Central memory CD8-positive, alpha-beta T cell (primary cell): Measurements from ENCODE around the gene BRD9.
"Not testable (repeated sequence)": the region's sequence is repeated elsewhere in the genome, so short reads cannot be mapped to it uniquely, and the experiment has no call there.

Experiments used
- ATAC-seq: fragments of 150-1000 bp; cut with Tn5 transposase; replicated peaks from 2 replicates; pipeline ENCODE4 v1.10.0; 2022; ENCODE audit warnings: mild to moderate bottlenecking, moderate FRiP score, moderate number of reproducible peaks; ENCODE audit not compliant: poor library complexity, severe bottlenecking; ENCODE audit errors: extremely low read depth
- DNase-seq, 2 donors: peaks; one replicate each; pipeline ENCODE4 v3.0.0; 2021; ENCODE audit warnings: low spot score in 2 of 2
- H3K27ac Mint-ChIP-seq: one replicate; pipeline ENCODE4 v1.8.0; 2022; ENCODE audit warnings: low read depth, mild to moderate bottlenecking, moderate library complexity, mixed read lengths
- H3K27me3 Mint-ChIP-seq: one replicate; pipeline ENCODE4 v1.8.0; 2022; ENCODE audit warnings: mixed read lengths
- H3K36me3 Mint-ChIP-seq: one replicate; pipeline ENCODE4 v1.8.0; 2022; ENCODE audit warnings: mild to moderate bottlenecking, moderate library complexity, mixed read lengths; ENCODE audit not compliant: insufficient read depth
- H3K4me1 Mint-ChIP-seq: one replicate; pipeline ENCODE4 v1.8.0; 2022; ENCODE audit warnings: mixed read lengths
- H3K4me3 Mint-ChIP-seq: one replicate; pipeline ENCODE4 v1.8.0; 2022; ENCODE audit warnings: mild to moderate bottlenecking, moderate library complexity, mixed read lengths
- H3K9me3 Mint-ChIP-seq: one replicate; pipeline ENCODE4 v1.8.0; 2022; ENCODE audit warnings: mixed read lengths

BRD9 gene

GRCh38 chr5:886716-887325, 5.8 kb downstream of the BRD9 start:
- no peak for DNase-seq
- Mint-ChIP-seq H3K4me3 (no peak overlapping the region), H3K4me1 (peaks cover 40% of the 10 kb centered on the region), H3K27me3 (no peaks in the 10 kb centered on the region), H3K36me3 (peaks cover 60% of the 10 kb centered on the region), H3K27ac (peak overlapping the region; percentile 13), H3K9me3 (peaks cover 13% of the 10 kb centered on the region)
- no peak for ATAC-seq

- Mint-ChIP-seq H3K4me3 (no peak overlapping the region), H3K36me3 (peaks cover 65% of the 10 kb centered on the region), H3K9me3 (peaks cover 14% of the 10 kb centered on the region), H3K27me3 (no peaks in the 10 kb centered on the region), H3K4me1 (peaks cover 39% of the 10 kb centered on the region), H3K27ac (no peak overlapping the region)
- no peak for ATAC-seq
- DNase-seq: no peak
These were observed 6.6 kb downstream of the BRD9 start for GRCh38 chr5:886036-886435.

- Mint-ChIP-seq H3K27ac (no peak overlapping the region), H3K36me3 (peaks cover 64% of the 10 kb centered on the region), H3K27me3 (no peaks in the 10 kb centered on the region), H3K9me3 (peaks cover 14% of the 10 kb centered on the region), H3K4me3 (no peak overlapping the region), H3K4me1 (peaks cover 38% of the 10 kb centered on the region)
- ATAC-seq (no peak), DNase-seq (no peak)
These were observed 7.1 kb downstream of the BRD9 start for GRCh38 chr5:885529-885928.

- Mint-ChIP-seq H3K27ac (no peak overlapping the region), H3K4me3 (no peak overlapping the region), H3K27me3 (no peaks in the 10 kb centered on the region), H3K9me3 (peaks cover 14% of the 10 kb centered on the region), H3K4me1 (peaks cover 38% of the 10 kb centered on the region), H3K36me3 (peaks cover 61% of the 10 kb centered on the region)
- ATAC-seq (no peak), DNase-seq (no peak)
These were observed 7.5 kb downstream of the BRD9 start for GRCh38 chr5:885127-885442.

- ATAC-seq: no peak
- H3K4me3 Mint-ChIP-seq: no peak overlapping the region
- H3K9me3 Mint-ChIP-seq: peaks cover 14% of the 10 kb centered on the region
- H3K27ac Mint-ChIP-seq: no peak overlapping the region
- peaks cover 38% of the 10 kb centered on the region for H3K4me1 Mint-ChIP-seq
- H3K36me3 Mint-ChIP-seq: peaks cover 59% of the 10 kb centered on the region
- no peak for DNase-seq
- H3K27me3 Mint-ChIP-seq: no peaks in the 10 kb centered on the region
These were observed 8.1 kb downstream of the BRD9 start for GRCh38 chr5:884345-885126.

GRCh38 chr5:883475-884181, 9.0 kb downstream of the BRD9 start:
- Mint-ChIP-seq H3K36me3 (peaks cover 52% of the 10 kb centered on the region), H3K4me1 (peaks cover 38% of the 10 kb centered on the region), H3K27me3 (no peaks in the 10 kb centered on the region), H3K9me3 (peaks cover 14% of the 10 kb centered on the region), H3K27ac (peak overlapping the region; percentile 96), H3K4me3 (no peak overlapping the region)
- no peak for ATAC-seq
- DNase-seq: no peak

GRCh38 chr5:882253-883183, 10.1 kb downstream of the BRD9 start:
- H3K9me3 Mint-ChIP-seq: peaks cover 14% of the 10 kb centered on the region
- H3K27me3 Mint-ChIP-seq: no peaks in the 10 kb centered on the region
- H3K4me1 Mint-ChIP-seq: peaks cover 32% of the 10 kb centered on the region
- ATAC-seq (no peak), DNase-seq (no peak)
- H3K36me3 Mint-ChIP-seq: peaks cover 52% of the 10 kb centered on the region
- H3K27ac Mint-ChIP-seq: peak overlapping the region; percentile 96
- peak overlapping the region; percentile 66 for H3K4me3 Mint-ChIP-seq

GRCh38 chr5:881551-881935, 11.1 kb downstream of the BRD9 start:
- peaks cover 14% of the 10 kb centered on the region for H3K9me3 Mint-ChIP-seq
- peaks cover 49% of the 10 kb centered on the region for H3K36me3 Mint-ChIP-seq
- no peak for DNase-seq
- no peaks in the 10 kb centered on the region for H3K27me3 Mint-ChIP-seq
- H3K27ac Mint-ChIP-seq: peak overlapping the region; percentile 96
- ATAC-seq: no peak
- H3K4me1 Mint-ChIP-seq: peaks cover 31% of the 10 kb centered on the region
- peak overlapping the region; percentile 66 for H3K4me3 Mint-ChIP-seq

- peak overlapping the region; percentile 96 for H3K27ac Mint-ChIP-seq
These were observed 11.6 kb downstream of the BRD9 start for GRCh38 chr5:880816-881550.

GRCh38 chr5:878677-879076, 13.9 kb downstream of the BRD9 start:
- peaks cover 55% of the 10 kb centered on the region for H3K36me3 Mint-ChIP-seq
- not testable (repeated sequence) for H3K27me3 Mint-ChIP-seq, H3K27ac Mint-ChIP-seq, DNase-seq, H3K4me3 Mint-ChIP-seq
- peaks cover 28% of the 10 kb centered on the region for H3K4me1 Mint-ChIP-seq
- ATAC-seq: peak; percentile 24
- peaks cover 14% of the 10 kb centered on the region for H3K9me3 Mint-ChIP-seq

More at GRCh38 chr5:880816-881550, 11.6 kb downstream of the BRD9 start:
- Mint-ChIP-seq H3K9me3 (peaks cover 14% of the 10 kb centered on the region), H3K36me3 (peaks cover 49% of the 10 kb centered on the region), H3K4me1 (peaks cover 25% of the 10 kb centered on the region), H3K4me3 (no peak overlapping the region), H3K27me3 (no peaks in the 10 kb centered on the region)
- DNase-seq (no peak), ATAC-seq (no peak)

- DNase-seq: no peak
- no peaks in the 10 kb centered on the region for H3K27me3 Mint-ChIP-seq
- H3K27ac Mint-ChIP-seq: peak overlapping the region; percentile 38
- no peak for ATAC-seq
- H3K4me1 Mint-ChIP-seq: peaks cover 28% of the 10 kb centered on the region
- H3K9me3 Mint-ChIP-seq: peaks cover 13% of the 10 kb centered on the region
- H3K4me3 Mint-ChIP-seq: no peak overlapping the region
- peaks cover 58% of the 10 kb centered on the region for H3K36me3 Mint-ChIP-seq
These were observed 14.5 kb downstream of the BRD9 start for GRCh38 chr5:878125-878524.
